ES-I3 (cell line): ENCODE results near the gene BNIP2.
A peak's percentile ranks its signal among the peaks of the same experiment; 100 is the strongest.
"Not testable (repeated sequence)": the region's sequence is repeated elsewhere in the genome, so short reads cannot be mapped to it uniquely, and the experiment has no call there.

ENCODE experiments used
- H3K36me3 ChIP-seq: 2 replicates; pipeline ENCODE4 v1.6.1; 2013; ENCODE audit warnings: mild to moderate bottlenecking, low read length, control low read depth, moderate library complexity; ENCODE audit not compliant: insufficient read depth
- H3K4me1 ChIP-seq: 2 replicates; pipeline ENCODE4 v1.6.1; 2013; ENCODE audit warnings: mild to moderate bottlenecking, control low read depth, low read length; ENCODE audit not compliant: insufficient read depth
- H3K9ac ChIP-seq: 2 replicates; pipeline ENCODE4 v1.6.1; 2013; ENCODE audit warnings: low read depth, mild to moderate bottlenecking, low read length, moderate library complexity
- H3K9me3 ChIP-seq: 2 replicates; pipeline ENCODE4 v1.6.1; 2013; ENCODE audit warnings: mild to moderate bottlenecking, low read length, moderate library complexity; ENCODE audit not compliant: control insufficient read depth, insufficient read depth

Gene BNIP2

GRCh38 chr15:59674361-59674877 lies 14.7 kb downstream of the BNIP2 start:
- Histone ChIP-seq H3K9ac (no peak overlapping the region), H3K9me3 (no peaks in the 10 kb centered on the region), H3K4me1 (no peaks in the 10 kb centered on the region), H3K36me3 (peaks cover 29% of the 10 kb centered on the region)

- Histone ChIP-seq H3K36me3 (peaks cover 12% of the 10 kb centered on the region), H3K9ac (no peak overlapping the region), H3K4me1 (no peaks in the 10 kb centered on the region), H3K9me3 (no peaks in the 10 kb centered on the region)
Measured at GRCh38 chr15:59668556-59668955, 20.6 kb downstream of the BNIP2 start.

GRCh38 chr15:59662260-59662659 lies 26.9 kb downstream of the BNIP2 start:
- no peaks in the 10 kb centered on the region for H3K36me3 ChIP-seq
- H3K4me1 ChIP-seq = no peaks in the 10 kb centered on the region
- H3K9me3 ChIP-seq = no peaks in the 10 kb centered on the region
- H3K9ac ChIP-seq = no peak overlapping the region

GRCh38 chr15:59659366-59659765 lies 29.8 kb downstream of the BNIP2 start:
- H3K9ac ChIP-seq = no peak overlapping the region
- H3K4me1 ChIP-seq = 0 out of 2 replicates have a peak, but pooled peaks cover 8% of the 10 kb centered on the region
- H3K36me3 ChIP-seq = no peaks in the 10 kb centered on the region
- no peaks in the 10 kb centered on the region for H3K9me3 ChIP-seq

- no peaks in the 10 kb centered on the region for H3K36me3 ChIP-seq
Measured at GRCh38 chr15:59657635-59658125, 31.4 kb downstream of the BNIP2 start.

GRCh38 chr15:59656897-59657634 lies 32.1 kb downstream of the BNIP2 start, which contains the start of gene GTF2A2:
GTF2A2 (minus strand) TSS chr15:59657515; CDS start chr15:59652277, 5,238 bp downstream.
- 0 out of 2 replicates have a peak, but pooled peaks cover 8% of the 10 kb centered on the region for H3K4me1 ChIP-seq
- peak within 1 kb of the TSS; percentile 88 for H3K9ac ChIP-seq
- no peaks in the 10 kb centered on the region for H3K36me3 ChIP-seq
- no peaks in the 10 kb centered on the region for H3K9me3 ChIP-seq

More at GRCh38 chr15:59657635-59658125, 31.4 kb downstream of the BNIP2 start:
- Histone ChIP-seq H3K9ac (peak overlapping the region; percentile 88; the same call in 1 of the 2 replicates), H3K9me3 (no peaks in the 10 kb centered on the region), H3K4me1 (0 out of 2 replicates have a peak, but pooled peaks cover 8% of the 10 kb centered on the region)

GRCh38 chr15:59654046-59654445 lies 35.1 kb downstream of the BNIP2 start:
- H3K36me3 ChIP-seq = peaks cover 3% of the 10 kb centered on the region; the same call in 1 of the 2 replicates
- no peak overlapping the region for H3K9ac ChIP-seq
- 0 out of 2 replicates have a peak, but pooled peaks cover 8% of the 10 kb centered on the region for H3K4me1 ChIP-seq
- H3K9me3 ChIP-seq = no peaks in the 10 kb centered on the region

GRCh38 chr15:59649603-59650002 lies 39.5 kb downstream of the BNIP2 start:
- Histone ChIP-seq H3K9ac (no peak overlapping the region), H3K9me3 (no peaks in the 10 kb centered on the region), H3K4me1 (no peaks in the 10 kb centered on the region), H3K36me3 (peaks cover 7% of the 10 kb centered on the region; the same call in 1 of the 2 replicates)

- Histone ChIP-seq H3K9me3 (no peaks in the 10 kb centered on the region), H3K4me1 (no peaks in the 10 kb centered on the region), H3K9ac (no peak overlapping the region), H3K36me3 (peaks cover 7% of the 10 kb centered on the region; the same call in 1 of the 2 replicates)
Measured at GRCh38 chr15:59647085-59647484, 42.0 kb downstream of the BNIP2 start.

- no peaks in the 10 kb centered on the region for H3K9me3 ChIP-seq
- H3K4me1 ChIP-seq = no peaks in the 10 kb centered on the region
- peaks cover 3% of the 10 kb centered on the region; the same call in 1 of the 2 replicates for H3K36me3 ChIP-seq
- H3K9ac ChIP-seq = no peak overlapping the region
Measured at GRCh38 chr15:59646277-59646676, 42.8 kb downstream of the BNIP2 start.

- H3K36me3 ChIP-seq, H3K9ac ChIP-seq, H3K4me1 ChIP-seq, H3K9me3 ChIP-seq: not testable (repeated sequence)
Measured at GRCh38 chr15:59645812-59646211, 43.3 kb downstream of the BNIP2 start.

GRCh38 chr15:59644756-59645155 lies 44.4 kb downstream of the BNIP2 start:
- H3K9ac ChIP-seq = no peak overlapping the region
- peaks cover 3% of the 10 kb centered on the region; the same call in 1 of the 2 replicates for H3K36me3 ChIP-seq
- H3K4me1 ChIP-seq = no peaks in the 10 kb centered on the region
- H3K9me3 ChIP-seq = no peaks in the 10 kb centered on the region

- no peak overlapping the region for H3K9ac ChIP-seq
- H3K9me3 ChIP-seq = no peaks in the 10 kb centered on the region
- peaks cover 3% of the 10 kb centered on the region; the same call in 1 of the 2 replicates for H3K36me3 ChIP-seq
- no peaks in the 10 kb centered on the region for H3K4me1 ChIP-seq
Measured at GRCh38 chr15:59642351-59642750, 46.8 kb downstream of the BNIP2 start.

GRCh38 chr15:59637507-59637906 lies 51.6 kb downstream of the BNIP2 start:
- H3K9me3 ChIP-seq, H3K9ac ChIP-seq, H3K36me3 ChIP-seq, H3K4me1 ChIP-seq: not testable (repeated sequence)

- H3K9me3 ChIP-seq = no peaks in the 10 kb centered on the region
- peaks cover 3% of the 10 kb centered on the region; the same call in 1 of the 2 replicates for H3K4me1 ChIP-seq
- no peak overlapping the region for H3K9ac ChIP-seq
- H3K36me3 ChIP-seq = no peaks in the 10 kb centered on the region
Measured at GRCh38 chr15:59636184-59636583, 52.9 kb downstream of the BNIP2 start.
